Measurements from ENCODE around the gene PRKCH. TPM values are rescaled to one million over a fixed set of nuclear protein-coding genes. Genes with fewer than 3 reads are reported as not detected.

PRKCH gene
- total and polyA plus RNA-seq, 2 of the 13 experiments (the other 11 are each of a cell fraction or from before 2014, with no cell fraction given), result 0.48 to 1.3 TPM

DNA sequence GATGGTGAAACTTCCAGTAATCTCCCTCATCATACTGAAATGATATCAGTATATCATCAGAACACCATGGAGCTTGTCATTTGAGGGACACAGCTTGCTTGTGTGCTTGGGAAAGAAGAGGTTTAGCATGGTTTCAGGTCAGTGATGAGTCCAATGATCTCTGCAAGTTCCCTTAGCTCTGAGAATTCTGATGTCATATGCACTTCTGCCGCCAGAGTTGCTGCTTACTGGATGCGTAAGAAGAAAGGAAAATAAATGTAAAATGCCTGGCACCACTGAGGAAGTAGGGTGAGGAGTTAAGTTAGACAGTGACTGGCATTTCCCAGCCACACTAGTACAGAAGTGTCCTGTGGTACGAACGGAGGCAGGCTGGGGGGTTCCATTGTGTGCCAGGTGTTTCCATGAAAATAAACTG lies 22.6 kb downstream of the PRKCH start (continued):
- TF ChIP-seq, protein P1, sequence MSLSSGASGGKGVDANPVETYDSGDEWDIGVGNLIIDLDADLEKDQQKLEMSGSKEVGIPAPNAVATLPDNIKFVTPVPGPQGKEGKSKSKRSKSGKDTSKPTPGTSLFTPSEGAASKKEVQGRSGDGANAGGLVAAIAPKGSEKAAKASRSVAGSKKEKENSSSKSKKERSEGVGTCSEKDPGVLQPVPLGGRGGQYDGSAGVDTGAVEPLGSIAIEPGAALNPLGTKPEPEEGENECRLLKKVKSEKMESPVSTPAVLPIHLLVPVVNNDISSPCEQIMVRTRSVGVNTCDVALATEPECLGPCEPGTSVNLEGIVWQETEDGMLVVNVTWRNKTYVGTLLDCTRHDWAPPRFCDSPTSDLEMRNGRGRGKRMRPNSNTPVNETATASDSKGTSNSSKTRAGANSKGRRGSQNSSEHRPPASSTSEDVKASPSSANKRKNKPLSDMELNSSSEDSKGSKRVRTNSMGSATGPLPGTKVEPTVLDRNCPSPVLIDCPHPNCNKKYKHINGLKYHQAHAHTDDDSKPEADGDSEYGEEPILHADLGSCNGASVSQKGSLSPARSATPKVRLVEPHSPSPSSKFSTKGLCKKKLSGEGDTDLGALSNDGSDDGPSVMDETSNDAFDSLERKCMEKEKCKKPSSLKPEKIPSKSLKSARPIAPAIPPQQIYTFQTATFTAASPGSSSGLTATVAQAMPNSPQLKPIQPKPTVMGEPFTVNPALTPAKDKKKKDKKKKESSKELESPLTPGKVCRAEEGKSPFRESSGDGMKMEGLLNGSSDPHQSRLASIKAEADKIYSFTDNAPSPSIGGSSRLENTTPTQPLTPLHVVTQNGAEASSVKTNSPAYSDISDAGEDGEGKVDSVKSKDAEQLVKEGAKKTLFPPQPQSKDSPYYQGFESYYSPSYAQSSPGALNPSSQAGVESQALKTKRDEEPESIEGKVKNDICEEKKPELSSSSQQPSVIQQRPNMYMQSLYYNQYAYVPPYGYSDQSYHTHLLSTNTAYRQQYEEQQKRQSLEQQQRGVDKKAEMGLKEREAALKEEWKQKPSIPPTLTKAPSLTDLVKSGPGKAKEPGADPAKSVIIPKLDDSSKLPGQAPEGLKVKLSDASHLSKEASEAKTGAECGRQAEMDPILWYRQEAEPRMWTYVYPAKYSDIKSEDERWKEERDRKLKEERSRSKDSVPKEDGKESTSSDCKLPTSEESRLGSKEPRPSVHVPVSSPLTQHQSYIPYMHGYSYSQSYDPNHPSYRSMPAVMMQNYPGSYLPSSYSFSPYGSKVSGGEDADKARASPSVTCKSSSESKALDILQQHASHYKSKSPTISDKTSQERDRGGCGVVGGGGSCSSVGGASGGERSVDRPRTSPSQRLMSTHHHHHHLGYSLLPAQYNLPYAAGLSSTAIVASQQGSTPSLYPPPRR (CRISPR knock-in tag; IDR thresholded peaks at IDR 0.05; ENCODE audit: borderline replicate concordance), result no peak

DNA sequence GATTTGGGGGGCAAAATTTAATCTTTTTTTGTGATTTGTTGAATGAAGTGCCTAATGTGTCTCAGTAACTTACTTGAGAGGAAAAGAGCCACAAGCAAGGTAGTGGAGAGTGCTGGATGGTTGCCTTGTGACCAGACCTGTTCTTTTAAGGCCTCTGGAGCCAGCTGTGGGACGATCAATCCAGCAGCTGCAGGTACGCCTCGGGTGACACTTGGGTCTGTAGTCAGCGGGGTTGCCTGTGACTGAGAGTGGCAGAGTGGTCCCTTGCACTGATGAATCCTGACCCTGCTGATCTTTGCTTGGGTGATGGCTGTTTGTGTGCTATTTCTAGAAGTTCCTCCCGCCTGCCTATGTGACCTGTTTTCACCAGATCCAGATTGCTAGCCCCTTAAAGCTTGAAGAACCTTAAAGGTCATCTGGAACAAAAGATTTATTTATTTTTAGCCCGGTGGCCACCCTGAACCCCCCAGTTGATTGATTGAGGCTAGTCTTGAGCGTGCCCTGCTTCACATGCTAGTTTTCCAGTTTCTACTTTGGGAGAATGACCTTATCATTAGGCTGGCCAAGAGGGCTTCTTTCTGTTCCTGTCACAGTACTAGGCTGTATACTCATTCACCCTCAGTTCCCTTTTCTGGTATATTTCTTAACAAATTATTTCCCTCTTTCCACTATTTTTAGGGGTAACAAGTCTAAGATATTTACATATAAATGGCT lies 23.2 kb downstream of the PRKCH start:
- Histone ChIP-seq H3K79me2 (ENCODE audit: insufficient read depth, low read length) (no peaks in the 10 kb centered on the region), H4K20me1 (ENCODE audit: insufficient read depth, low read length) (no peaks in the 10 kb centered on the region), H2AFZ (ENCODE audit: low read length) (no peak overlapping the region), H3K4me2 (ENCODE audit: low read depth, low read length) (no peak overlapping the region), H3K9ac (ENCODE audit: insufficient read depth, low read depth, low read length) (no peak overlapping the region), H3K27me3 (ENCODE audit: control insufficient read depth in 1 of 2, insufficient read depth in 2 of 2, low read length in 2 of 2) (peaks cover 0 to 1% of the 10 kb centered on the region in 2 experiments; a peak in 1 of 5 replicates), H3K4me1 (ENCODE audit: insufficient read depth, low read length) (no peaks in the 10 kb centered on the region), H3K4me3 (replicated peaks in 1 of 3; ENCODE audit: insufficient read depth in 1 of 3, low read depth in 2 of 3, low read length in 3 of 3) (no peak overlapping the region), H3K36me3 (replicated peaks in 1 of 2; ENCODE audit: control insufficient read depth in 1 of 2, insufficient read depth in 2 of 2, low read length in 2 of 2) (no peaks in the 10 kb centered on the region), H3K9me3 (ENCODE audit: low read length) (no peaks in the 10 kb centered on the region), H3K27ac (ENCODE audit: extremely low read length, insufficient read depth, low read length) (no peak overlapping the region)
- POLR2A ChIA-PET, result no interaction called here
- intact Hi-C loops (cut with micrococcal nuclease; ENCODE audit: unreplicated experiment), result no loop called here
- DNase-seq (ENCODE audit: low spot score), result no peak
- CTCF ChIA-PET (ENCODE audit: low intra/inter-chr PET ratio, low total read pairs), result no interaction called here
- in situ Hi-C loops (cut with HindIII; ENCODE audit: extremely low pct_ligation_motif_present, low pct_unique_long_range_greater_than_20kb), result no loop called here
- 13% methylated on average over 3 of the region's 7 CpGs for WGBS (ENCODE audit: low lambda C conversion rate)
- no peak for ATAC-seq
- no TSS peak for BruUV-seq (replicated peaks)
- no peak for FAIRE-seq
- TF ChIP-seq, protein P2, sequence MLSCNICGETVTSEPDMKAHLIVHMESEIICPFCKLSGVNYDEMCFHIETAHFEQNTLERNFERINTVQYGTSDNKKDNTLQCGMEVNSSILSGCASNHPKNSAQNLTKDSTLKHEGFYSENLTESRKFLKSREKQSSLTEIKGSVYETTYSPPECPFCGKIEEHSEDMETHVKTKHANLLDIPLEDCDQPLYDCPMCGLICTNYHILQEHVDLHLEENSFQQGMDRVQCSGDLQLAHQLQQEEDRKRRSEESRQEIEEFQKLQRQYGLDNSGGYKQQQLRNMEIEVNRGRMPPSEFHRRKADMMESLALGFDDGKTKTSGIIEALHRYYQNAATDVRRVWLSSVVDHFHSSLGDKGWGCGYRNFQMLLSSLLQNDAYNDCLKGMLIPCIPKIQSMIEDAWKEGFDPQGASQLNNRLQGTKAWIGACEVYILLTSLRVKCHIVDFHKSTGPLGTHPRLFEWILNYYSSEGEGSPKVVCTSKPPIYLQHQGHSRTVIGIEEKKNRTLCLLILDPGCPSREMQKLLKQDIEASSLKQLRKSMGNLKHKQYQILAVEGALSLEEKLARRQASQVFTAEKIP (CRISPR knock-in tag; IDR thresholded peaks at IDR 0.05; ENCODE audit: borderline replicate concordance), result no peak
- TF ChIP-seq PLRG1 (conservative IDR thresholded peaks at IDR 0.05), result no peak
- no peak for TF ChIP-seq ZNF580 (CRISPR knock-in tag; IDR thresholded peaks at IDR 0.05; ENCODE audit: borderline replicate concordance, low read depth)
- no peak for TF ChIP-seq ZNF556 (CRISPR knock-in tag; IDR thresholded peaks at IDR 0.05; ENCODE audit: borderline replicate concordance)
- no peak for TF ChIP-seq NR2F2 (IDR thresholded peaks at IDR 0.05; ENCODE audit: borderline replicate concordance, low read depth)
- TF ChIP-seq ZFP36L1 (CRISPR knock-in tag; IDR thresholded peaks at IDR 0.05), result no peak
- TF ChIP-seq CREM (IDR thresholded peaks at IDR 0.05), result no peak
- TF ChIP-seq CREM (CRISPR knock-in tag; IDR thresholded peaks at IDR 0.05), result no peak
- no peak for TF ChIP-seq ZNF296 (CRISPR knock-in tag; conservative IDR thresholded peaks at IDR 0.05)
- no peak for TF ChIP-seq ASH2L (IDR thresholded peaks at IDR 0.05; ENCODE audit: insufficient read length, low read depth, low read length)
- no peak for TF ChIP-seq PAX8 (CRISPR knock-in tag; IDR thresholded peaks at IDR 0.05; ENCODE audit: borderline replicate concordance)
- TF ChIP-seq, protein P3, sequence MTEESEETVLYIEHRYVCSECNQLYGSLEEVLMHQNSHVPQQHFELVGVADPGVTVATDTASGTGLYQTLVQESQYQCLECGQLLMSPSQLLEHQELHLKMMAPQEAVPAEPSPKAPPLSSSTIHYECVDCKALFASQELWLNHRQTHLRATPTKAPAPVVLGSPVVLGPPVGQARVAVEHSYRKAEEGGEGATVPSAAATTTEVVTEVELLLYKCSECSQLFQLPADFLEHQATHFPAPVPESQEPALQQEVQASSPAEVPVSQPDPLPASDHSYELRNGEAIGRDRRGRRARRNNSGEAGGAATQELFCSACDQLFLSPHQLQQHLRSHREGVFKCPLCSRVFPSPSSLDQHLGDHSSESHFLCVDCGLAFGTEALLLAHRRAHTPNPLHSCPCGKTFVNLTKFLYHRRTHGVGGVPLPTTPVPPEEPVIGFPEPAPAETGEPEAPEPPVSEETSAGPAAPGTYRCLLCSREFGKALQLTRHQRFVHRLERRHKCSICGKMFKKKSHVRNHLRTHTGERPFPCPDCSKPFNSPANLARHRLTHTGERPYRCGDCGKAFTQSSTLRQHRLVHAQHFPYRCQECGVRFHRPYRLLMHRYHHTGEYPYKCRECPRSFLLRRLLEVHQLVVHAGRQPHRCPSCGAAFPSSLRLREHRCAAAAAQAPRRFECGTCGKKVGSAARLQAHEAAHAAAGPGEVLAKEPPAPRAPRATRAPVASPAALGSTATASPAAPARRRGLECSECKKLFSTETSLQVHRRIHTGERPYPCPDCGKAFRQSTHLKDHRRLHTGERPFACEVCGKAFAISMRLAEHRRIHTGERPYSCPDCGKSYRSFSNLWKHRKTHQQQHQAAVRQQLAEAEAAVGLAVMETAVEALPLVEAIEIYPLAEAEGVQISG (CRISPR knock-in tag; IDR thresholded peaks at IDR 0.05), result no peak
